ENCODE data around the gene RNF114.
"Not testable (repeated sequence)": the region's sequence is repeated elsewhere in the genome, so short reads cannot be mapped to it uniquely, and the experiment has no call there.

The RNF114 gene

DNA sequence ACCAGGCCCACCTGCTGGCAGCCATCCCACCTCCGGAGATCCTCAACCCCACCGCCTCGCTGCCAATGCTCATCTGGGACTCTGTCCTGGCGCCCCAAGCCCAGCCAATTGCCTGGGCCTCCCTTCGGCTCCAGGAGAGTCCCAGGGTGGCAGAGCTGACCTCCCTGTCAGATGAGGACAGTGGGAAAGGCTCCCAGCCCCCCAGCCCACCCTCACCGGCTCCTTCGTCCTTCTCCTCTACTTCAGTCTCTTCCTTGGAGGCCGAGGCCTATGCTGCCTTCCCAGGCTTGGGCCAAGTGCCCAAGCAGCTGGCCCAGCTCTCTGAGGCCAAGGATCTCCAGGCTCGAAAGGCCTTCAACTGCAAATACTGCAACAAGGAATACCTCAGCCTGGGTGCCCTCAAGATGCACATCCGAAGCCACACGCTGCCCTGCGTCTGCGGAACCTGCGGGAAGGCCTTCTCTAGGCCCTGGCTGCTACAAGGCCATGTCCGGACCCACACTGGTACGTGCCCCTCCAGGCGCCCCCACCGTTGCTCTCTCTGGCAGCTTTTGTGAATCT, 47.7 kb downstream of the RNF114 start:
- DNase-seq = peak in 5 of 58 donors; percentile 11 to 36 (median 17)

DNA sequence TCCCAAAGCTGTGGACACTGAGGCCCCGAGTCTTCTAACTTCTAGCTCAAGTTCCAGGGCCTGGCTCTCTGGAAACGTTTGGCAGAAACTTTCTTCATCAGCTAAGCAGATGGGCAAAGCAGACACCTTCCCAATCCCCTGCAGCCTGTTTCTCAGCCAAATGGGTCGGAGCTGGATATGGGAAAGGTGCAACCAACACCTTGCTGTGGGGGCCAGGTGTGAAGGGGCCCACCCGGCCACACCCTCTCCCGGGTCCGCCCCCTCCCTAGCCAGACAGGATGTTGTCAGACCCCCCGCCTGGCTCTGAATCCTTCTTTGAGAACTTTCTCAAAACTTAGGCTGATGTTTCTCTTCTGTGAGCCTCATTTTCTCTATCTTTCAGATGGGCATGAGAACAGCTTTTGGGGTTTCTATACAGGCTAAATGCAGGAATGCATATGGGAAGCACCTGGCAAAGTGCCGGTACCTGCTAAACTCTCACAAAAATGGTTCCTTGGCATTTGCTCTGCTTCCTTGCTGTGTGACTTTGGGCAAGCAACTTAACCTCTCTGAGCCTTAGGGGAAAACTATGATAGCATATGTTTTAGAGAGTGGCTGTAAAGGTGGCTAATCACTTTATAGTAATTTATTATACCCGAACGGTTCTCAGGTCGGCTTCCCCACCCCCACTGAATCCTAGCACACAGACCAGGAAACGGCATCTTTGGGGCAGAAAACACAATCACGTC, 48.4 kb downstream of the RNF114 start:
- no peak for DNase-seq

- DNase-seq = no peak
Measured at GRCh38 chr20:49985157-49985556, 49.0 kb downstream of the RNF114 start.

DNA sequence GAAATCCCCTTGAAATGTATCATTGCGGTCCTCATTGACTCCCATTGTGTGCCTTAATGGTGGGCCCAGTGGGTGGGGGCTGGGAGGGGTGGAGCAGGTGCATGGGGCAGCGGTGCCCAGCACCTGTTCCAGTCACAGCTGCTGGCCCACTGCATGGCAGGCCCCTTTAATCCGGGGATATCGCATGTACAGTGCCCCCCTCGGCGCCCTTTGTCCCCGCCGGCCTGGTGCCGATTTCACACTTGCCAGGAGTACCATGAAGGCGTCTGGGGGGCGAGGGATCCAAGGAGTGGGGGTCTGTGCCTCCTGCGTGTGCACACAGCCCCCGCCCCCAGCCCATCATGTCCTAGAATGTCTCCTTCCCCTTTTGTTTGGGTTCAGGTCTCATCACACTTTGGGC, 49.4 kb downstream of the RNF114 start:
- DNase-seq = no peak

GRCh38 chr20:49986049-49986448, 49.9 kb downstream of the RNF114 start:
- no peak for DNase-seq

- DNase-seq = no peak
Measured at GRCh38 chr20:49987015-49987867, 51.0 kb downstream of the RNF114 start.

GRCh38 chr20:49987868-49988690, 51.9 kb downstream of the RNF114 start:
- DNase-seq = no peak

GRCh38 chr20:49989234-49990065, 53.3 kb downstream of the RNF114 start:
- DNase-seq = peak in 4 of 58 donors; percentile 17 to 54 (median 28)

GRCh38 chr20:49990271-49990720, 54.1 kb downstream of the RNF114 start:
- peak in 13 of 58 donors; percentile 6 to 67 (median 22) for DNase-seq

GRCh38 chr20:49993301-49993751, 57.1 kb downstream of the RNF114 start:
- DNase-seq = no peak

DNA sequence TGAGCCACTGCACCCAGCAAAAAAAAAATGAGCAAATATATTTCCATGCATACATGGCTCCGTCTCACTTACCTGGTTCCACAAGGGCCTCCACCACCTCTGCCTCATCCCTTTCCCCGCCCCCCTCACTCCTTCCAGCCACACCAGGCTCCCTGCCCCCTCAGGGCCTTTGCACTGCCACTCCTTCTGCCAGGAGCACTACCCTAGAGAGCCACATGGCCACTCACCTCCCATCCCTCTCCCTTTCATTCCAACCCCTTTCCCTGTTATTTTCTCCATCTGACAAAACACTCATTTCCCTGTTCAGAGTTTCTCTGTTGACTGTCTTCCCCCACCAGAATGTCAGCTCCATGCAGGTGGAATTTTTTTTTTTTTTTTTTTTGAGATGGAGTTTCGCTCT, 59.4 kb downstream of the RNF114 start:
- no peak for DNase-seq

DNA sequence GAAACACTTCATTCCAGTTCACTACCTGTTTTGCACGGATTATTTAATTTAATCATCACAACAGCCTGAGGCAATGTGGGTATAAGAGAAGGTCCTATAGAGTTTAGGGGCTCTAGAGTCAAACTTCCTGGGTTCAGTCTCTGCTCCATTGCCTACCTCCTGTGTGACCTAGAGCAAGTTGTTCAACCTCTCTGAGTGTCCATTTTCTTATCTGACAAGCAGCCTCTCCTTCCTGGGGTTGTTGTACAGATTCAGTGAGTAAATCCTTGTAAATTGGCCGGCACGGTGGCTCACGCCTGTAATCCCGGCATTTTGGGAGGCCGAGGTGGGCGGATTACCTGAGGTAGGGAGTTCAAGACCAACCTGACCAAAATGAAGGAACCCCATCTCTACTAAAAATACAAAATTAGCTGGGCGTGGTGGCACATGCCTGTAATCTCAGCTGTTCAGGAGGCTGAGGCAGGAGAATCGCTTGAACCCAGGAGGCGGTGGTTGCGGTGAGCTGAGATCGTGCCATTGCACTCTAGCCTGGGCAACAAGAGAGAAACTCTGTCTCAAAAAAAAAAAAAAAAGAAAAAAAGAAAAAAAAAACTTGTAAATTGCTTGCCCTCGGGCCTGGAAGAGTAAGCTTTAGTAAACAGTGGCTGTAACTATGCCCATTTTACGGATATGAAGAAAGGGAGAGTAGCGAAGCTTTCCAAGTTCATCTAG, 62.4 kb downstream of the RNF114 start:
- DNase-seq = not testable (repeated sequence)

- no peak for DNase-seq
Measured at GRCh38 chr20:49999329-49999728, 63.1 kb downstream of the RNF114 start.

DNA sequence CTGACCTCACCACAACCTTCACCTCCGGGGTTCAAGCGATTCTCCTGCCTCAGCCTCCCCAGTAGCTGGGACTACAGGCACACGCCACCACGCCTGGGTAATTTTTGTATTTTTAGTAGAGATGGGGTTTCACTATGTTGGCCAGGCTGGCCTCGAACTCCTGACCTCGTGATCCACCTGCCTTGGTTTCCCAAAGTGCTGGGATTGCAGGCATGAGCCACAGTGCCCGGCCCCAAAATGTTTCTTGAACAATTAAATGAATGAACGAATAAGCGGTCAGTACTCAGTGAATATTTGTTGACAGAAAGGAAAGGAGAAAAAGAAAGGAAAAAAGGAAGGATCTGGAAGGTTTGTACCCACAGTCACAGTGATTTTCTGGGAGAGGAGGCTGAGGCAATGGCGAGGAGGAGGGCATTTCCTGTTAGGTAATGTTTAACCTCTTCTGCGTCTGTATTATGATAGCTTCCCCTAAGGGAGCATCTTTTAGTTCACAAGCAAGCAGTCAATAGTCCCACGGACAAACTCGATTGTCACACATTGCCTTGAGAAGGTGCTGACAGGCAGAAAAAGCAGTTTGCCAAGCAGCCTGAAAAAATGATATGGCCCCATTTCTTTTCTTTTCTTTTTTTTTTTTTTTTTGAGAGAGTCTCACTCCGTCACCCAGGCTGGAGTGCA, 64.5 kb downstream of the RNF114 start:
- not testable (repeated sequence) for DNase-seq

DNA sequence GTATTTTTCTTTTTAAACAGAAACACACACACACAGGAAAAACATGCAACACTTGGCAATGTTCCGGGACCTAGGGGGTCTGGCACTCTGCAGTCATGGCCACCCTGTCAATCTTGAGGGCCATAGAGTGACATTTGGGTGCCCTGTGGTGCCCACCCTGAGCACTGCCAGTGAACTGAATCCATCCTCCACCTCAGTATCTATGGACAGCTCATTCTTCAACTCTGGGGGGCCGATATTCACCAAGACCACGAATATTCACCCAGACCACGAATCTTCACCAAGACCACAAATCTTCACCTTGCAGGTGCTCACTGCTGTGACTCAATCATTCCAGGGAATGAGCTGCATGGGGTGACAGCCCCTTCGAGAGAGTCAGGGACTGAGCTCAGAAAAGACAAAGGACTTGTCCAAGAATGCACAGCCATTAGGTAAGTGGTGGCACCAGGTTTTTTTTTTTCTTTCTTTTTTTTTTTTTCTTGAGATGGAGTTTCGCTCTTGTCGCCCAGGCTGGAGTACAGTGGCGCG, 65.7 kb downstream of the RNF114 start:
- no peak for DNase-seq

DNA sequence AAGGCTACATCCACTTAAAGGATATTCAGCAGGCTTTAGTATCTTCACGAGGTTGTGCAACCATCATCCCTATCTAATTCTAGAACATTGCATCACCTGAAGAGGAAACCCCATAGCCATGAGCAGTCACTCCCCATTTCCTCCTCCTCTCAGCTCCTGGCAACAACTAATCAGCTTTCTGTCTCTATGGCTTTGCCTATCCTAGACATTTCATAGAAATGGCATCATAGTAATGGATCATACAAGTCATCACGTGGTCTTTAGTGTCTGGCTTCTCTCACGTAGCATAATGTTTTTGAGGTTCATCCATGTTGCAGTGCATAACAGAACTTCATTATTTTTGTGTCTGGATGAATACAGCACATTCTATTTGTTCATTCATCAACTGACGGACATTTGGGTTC, 67.1 kb downstream of the RNF114 start:
- DNase-seq = no peak

Measured in anterior cingulate cortex (tissue), 58 donors.